IMR-90 (cell line): Measurements from ENCODE around the gene PI4KA. TPM values are rescaled to one million over a fixed set of nuclear protein-coding genes. Genes with fewer than 3 reads are reported as not detected.
A peak's percentile ranks its signal among the peaks of the same experiment; 100 is the strongest.

Experiments
- ATAC-seq: fragments of 200-7000 bp; cut with Tn5 transposase; 2 replicates; pipeline ENCODE4 v1.9.1; 2020; ENCODE audit warnings: low read depth, mild to moderate bottlenecking, moderate library complexity
- BruUV-seq: library from RNA; stranded (reverse); fragments of 400-500 nt; replicated peaks from 2 replicates; lab custom pipeline; 2021; lab: Mats Ljungman, UMichigan
- CTCF ChIA-PET: fragments of 300-600 bp; formaldehyde crosslinking; extraction: SDS; loops from one replicate; lab custom pipeline; 2021; ENCODE audit warnings: antibody characterized with exemption; lab: Yijun Ruan, JAX
- POLR2A ChIA-PET: fragments of 300-600 bp; sonication (Branson Sonifier 250); formaldehyde crosslinking; loops from one replicate; lab custom pipeline; 2022; ENCODE audit warnings: antibody characterized with exemption; ENCODE audit not compliant: unreplicated experiment; lab: Charles Lee
- DNase-seq: peaks from one replicate; pipeline ENCODE4 v3.0.0; 2013
- H2AFZ ChIP-seq: replicated peaks from 2 replicates; pipeline ENCODE3; 2013; ENCODE audit warnings: low read length, mild to moderate bottlenecking; ENCODE audit not compliant: poor library complexity
- H2AK5ac ChIP-seq: 2 replicates; pipeline ENCODE4 v1.6.1; 2013; ENCODE audit warnings: low read depth, low read length, inconsistent platforms
- H2AK9ac ChIP-seq: replicated peaks from 2 replicates; pipeline ENCODE3; 2013; ENCODE audit warnings: mild to moderate bottlenecking, low read depth, low read length, moderate library complexity; ENCODE audit not compliant: poor library complexity
- H2BK120ac ChIP-seq: 2 replicates; pipeline ENCODE4 v1.6.1; 2013; ENCODE audit warnings: low read depth, low read length, inconsistent platforms
- H2BK15ac ChIP-seq: 3 replicates; pipeline ENCODE4 v1.6.1; 2013; ENCODE audit warnings: low read depth, low read length, inconsistent platforms
- H2BK20ac ChIP-seq: 2 replicates; pipeline ENCODE4 v1.6.1; 2013; ENCODE audit warnings: low read depth, mild to moderate bottlenecking, inconsistent platforms, low read length, moderate library complexity
- H2BK5ac ChIP-seq: 2 replicates; pipeline ENCODE4 v1.6.1; 2013; ENCODE audit warnings: mild to moderate bottlenecking, low read depth, low read length, inconsistent platforms; ENCODE audit not compliant: poor library complexity, severe bottlenecking
- H3K14ac ChIP-seq: replicated peaks from 2 replicates; pipeline ENCODE4 v1.6.1; 2013; ENCODE audit warnings: low read depth, low read length, inconsistent platforms
- H3K18ac ChIP-seq: 2 replicates; pipeline ENCODE4 v1.6.1; 2013; ENCODE audit warnings: low read depth, low read length, control low read depth
- H3K23ac ChIP-seq: 2 replicates; pipeline ENCODE4 v1.6.1; 2013; ENCODE audit warnings: low read depth, low read length, inconsistent platforms
- H3K27ac ChIP-seq: 2 replicates; pipeline ENCODE4 v1.5.1; 2013; ENCODE audit warnings: mild to moderate bottlenecking, control low read depth, low read length; ENCODE audit not compliant: insufficient read depth
- H3K27me3 ChIP-seq: 2 replicates; pipeline ENCODE4 v1.6.1; 2013; ENCODE audit warnings: low read length; ENCODE audit not compliant: control insufficient read depth, insufficient read depth
- H3K36me3 ChIP-seq: 2 replicates; pipeline ENCODE4 v1.6.1; 2013; ENCODE audit warnings: low read length, mixed read lengths; ENCODE audit not compliant: control insufficient read depth, insufficient read depth
- H3K4ac ChIP-seq: 2 replicates; pipeline ENCODE4 v1.6.1; 2013; ENCODE audit warnings: low read depth, low read length, inconsistent platforms
- H3K4me1 ChIP-seq: 2 replicates; pipeline ENCODE4 v1.6.1; 2013; ENCODE audit warnings: low read length, mixed read lengths; ENCODE audit not compliant: control insufficient read depth, insufficient read depth
- H3K4me2 ChIP-seq: 2 replicates; pipeline ENCODE4 v1.6.1; 2013; ENCODE audit warnings: low read depth, mild to moderate bottlenecking, control low read depth, low read length, moderate library complexity
- H3K4me3 ChIP-seq: 2 replicates; pipeline ENCODE4 v1.5.1; 2013; ENCODE audit warnings: low read depth, mild to moderate bottlenecking, control low read depth, low read length, moderate library complexity; ENCODE audit not compliant: insufficient read depth
- H3K56ac ChIP-seq: 2 replicates; pipeline ENCODE4 v1.6.1; 2013; ENCODE audit warnings: low read length, inconsistent platforms; ENCODE audit not compliant: insufficient read depth; ENCODE audit errors: extremely low read depth
- H3K79me1 ChIP-seq, 2 experiments: 2 replicates each; pipeline ENCODE4 v1.6.1; 2013; ENCODE audit warnings: low read length in 2 of 2, inconsistent platforms in 1 of 2, low read depth in 1 of 2
- H3K9ac ChIP-seq: 2 replicates; pipeline ENCODE4 v1.6.1; 2013; ENCODE audit warnings: low read depth, low read length, control low read depth
- H3K9me1 ChIP-seq: 2 replicates; pipeline ENCODE4 v1.6.1; 2013; ENCODE audit warnings: low read length, inconsistent platforms; ENCODE audit not compliant: insufficient read depth
- H3K9me3 ChIP-seq: 2 replicates; pipeline ENCODE4 v1.6.1; 2013; ENCODE audit warnings: low read length; ENCODE audit not compliant: control insufficient read depth, insufficient read depth
- H4K20me1 ChIP-seq: 2 replicates; pipeline ENCODE4 v1.6.1; 2013; ENCODE audit warnings: low read length, inconsistent platforms; ENCODE audit not compliant: insufficient read depth
- H4K5ac ChIP-seq: 2 replicates; pipeline ENCODE4 v1.6.1; 2013; ENCODE audit warnings: mild to moderate bottlenecking, low read depth, low read length, control low read depth
- H4K8ac ChIP-seq, 2 experiments: 2 replicates each; pipeline ENCODE4 v1.6.1; 2013; ENCODE audit warnings: low read depth in 2 of 2, low read length in 2 of 2, control low read depth in 1 of 2, inconsistent platforms in 1 of 2
- H4K91ac ChIP-seq: 2 replicates; pipeline ENCODE4 v1.6.1; 2013; ENCODE audit warnings: low read depth, low read length, inconsistent platforms; ENCODE audit not compliant: insufficient read depth
- CHD1 ChIP-seq: IDR thresholded peaks from 2 replicates; pipeline ENCODE4 v1.6.1; 2012; ENCODE audit warnings: low read depth, low read length, improper control_type of control experiment
- ELK1 ChIP-seq: fragments of 150-350 bp; IDR thresholded peaks from 2 replicates; pipeline ENCODE4 v1.6.1; 2016; ENCODE audit warnings: low read depth, mild to moderate bottlenecking, low read length, moderate library complexity, borderline replicate concordance
- MAFK ChIP-seq: IDR thresholded peaks from 2 replicates; pipeline ENCODE4 v1.6.1; 2012; ENCODE audit warnings: low read depth, low read length, improper control_type of control experiment
- MAZ ChIP-seq: IDR thresholded peaks from 2 replicates; pipeline ENCODE4 v1.6.1; 2012; ENCODE audit warnings: low read depth, mild to moderate bottlenecking, low read length, improper control_type of control experiment, moderate library complexity, borderline replicate concordance
- MXI1 ChIP-seq: IDR thresholded peaks from 2 replicates; pipeline ENCODE4 v1.6.1; 2012; ENCODE audit warnings: low read depth, mild to moderate bottlenecking, low read length, moderate library complexity, borderline replicate concordance
- NFE2L2 ChIP-seq: fragments of 150-350 bp; IDR thresholded peaks from 2 replicates; pipeline ENCODE4 v1.6.1; 2016; ENCODE audit warnings: low read depth, mild to moderate bottlenecking, low read length
- RCOR1 ChIP-seq: IDR thresholded peaks from 2 replicates; pipeline ENCODE4 v1.6.1; 2012; ENCODE audit warnings: mild to moderate bottlenecking, low read length, improper control_type of control experiment; ENCODE audit not compliant: insufficient replicate concordance
- RFX5 ChIP-seq: IDR thresholded peaks from 2 replicates; pipeline ENCODE4 v1.8.0; 2012; ENCODE audit warnings: low read depth, mild to moderate bottlenecking, low read length, moderate library complexity
- SMC3 ChIP-seq: fragments of 150-350 bp; IDR thresholded peaks from 2 replicates; pipeline ENCODE4 v1.6.1; 2016; ENCODE audit warnings: low read depth, mild to moderate bottlenecking, antibody characterized with exemption, low read length, moderate library complexity
- WGBS, 2 experiments: methylation state at CpG; one replicate each; pipeline versions ENCODE4 v1.1.5 to v1.1.7; 2013; ENCODE audit warnings: missing lambda C conversion rate in 2 of 2; ENCODE audit not compliant: insufficient read length in 1 of 2; ENCODE audit errors: extremely low coverage in 2 of 2; 5-methylcytosine and 5-hydroxymethylcytosine counted together
- dilution Hi-C: fragments of 300-500 bp; cut with HindIII; formaldehyde crosslinking; loops from one replicate; pipeline ENCODE4 v1.14.3; 2018; ENCODE audit warnings: low sequenced_read_pairs; ENCODE audit not compliant: unreplicated experiment
- in situ Hi-C: fragments of 300-500 bp; cut with MboI; formaldehyde crosslinking; loops from 3 replicates; pipeline ENCODE4 v1.14.3; 2019; ENCODE audit warnings: low sequenced_read_pairs, inconsistent platforms, mixed read lengths
- intact Hi-C: fragments of 100-400 bp; cut with micrococcal nuclease; formaldehyde crosslinking; loops from 2 replicates; pipeline ENCODE4 v1.10.0; 2022
- polyA plus RNA-seq, 3 experiments: library from polyadenylated mRNA; depleted of rRNA; stranded (reverse); fragments of >200 nt; gene quantifications; 2 replicates each; pipeline ENCODE4 v1.2.3, GENCODE V29; 2012; ENCODE audit warnings: low replicate concordance in 1 of 3
- total RNA-seq: library from RNA; depleted of rRNA; stranded (reverse); fragments of >200 nt; gene quantifications from 2 replicates; pipeline ENCODE4 v1.2.3, GENCODE V29; 2012

The PI4KA gene
- total and polyA plus RNA-seq, 2 of the 4 experiments (the other 2 are of a cell fraction): 16.8 to 35.5 TPM

GRCh38 chr22:20903093-20903492, 44.5 kb upstream of the PI4KA start:
- no peaks in the 10 kb centered on the region for H4K20me1 ChIP-seq
- H4K8ac ChIP-seq: no peak overlapping the region
- no peak overlapping the region for H2AK9ac ChIP-seq
- no peaks in the 10 kb centered on the region for H3K36me3 ChIP-seq
- H3K4me2 ChIP-seq: no peak overlapping the region
- no peak overlapping the region for H3K18ac ChIP-seq
- ChIA-PET CTCF (interaction anchor here (1.5 kb wide), 1 partner anchor 17 kb away, joined by 4 read pairs; no protein-coding TSS in a partner anchor), POLR2A (no interaction called here)
- peaks cover 10% of the 10 kb centered on the region for H3K4me1 ChIP-seq
- H3K27me3 ChIP-seq: no peaks in the 10 kb centered on the region
- H3K9ac ChIP-seq: no peak overlapping the region
- in situ Hi-C loops (no loop called here), dilution Hi-C loops (no loop called here), intact Hi-C loops (no loop called here)
- H2AK5ac ChIP-seq: peak overlapping the region; percentile 56; the same call in 1 of the 2 replicates
- WGBS, 2 experiments: no CpG with 5 or more reads among the region's 2 CpGs
- no peak overlapping the region for H3K56ac ChIP-seq
- no peak overlapping the region for H4K5ac ChIP-seq
- no peak for DNase-seq
- no peak overlapping the region for H2BK15ac ChIP-seq
- BruUV-seq: no TSS peak
- no peak overlapping the region for H2BK20ac ChIP-seq
- H3K9me1 ChIP-seq: 0 out of 2 replicates have a peak, but pooled peaks cover 10% of the 10 kb centered on the region
- no peaks in the 10 kb centered on the region for H3K9me3 ChIP-seq
- no peak overlapping the region for H2BK120ac ChIP-seq
- no peak overlapping the region for H4K91ac ChIP-seq
- H3K27ac ChIP-seq: no peak overlapping the region
- no peak for ATAC-seq
- H3K14ac ChIP-seq: no peak overlapping the region
- no peak overlapping the region for H2AFZ ChIP-seq
- no peak for TF ChIP-seq RFX5
- no peak for TF ChIP-seq NFE2L2
- no peak for TF ChIP-seq MXI1
- TF ChIP-seq MAFK: no peak
- no peak for TF ChIP-seq ELK1
- TF ChIP-seq MAZ: no peak
- no peak for TF ChIP-seq RCOR1
- no peak for TF ChIP-seq SMC3
- no peak for TF ChIP-seq CHD1
- no peak overlapping the region for H3K4ac ChIP-seq
- H2BK5ac ChIP-seq: no peak overlapping the region
- H3K4me3 ChIP-seq: no peak overlapping the region
- no peak overlapping the region for H3K23ac ChIP-seq
- 0 out of 4 replicates have a peak, but pooled peaks cover 0 to 2% of the 10 kb centered on the region in 2 experiments for H3K79me1 ChIP-seq
